Activated T-helper 2 cell treated with anti-CD3 and anti-CD28 coated beads, Interferon-gamma antibody, Interleukin-2, Interleukin-4, amounts not matched to agents 10 μg/mL and 5 μg/mL and 100 μg/mL, durations not matched to agents 14 hours and 24 hours and 36 hours (primary cell): ENCODE data around the gene C5orf52. TPM values are rescaled to one million over a fixed set of nuclear protein-coding genes. Genes with fewer than 3 reads are reported as not detected.

Source experiments
- DNase-seq: peaks from one replicate; pipeline ENCODE4 v3.0.0; 2021; ENCODE audit warnings: low spot score
- H3K27ac Mint-ChIP-seq: one replicate; pipeline ENCODE4 v1.8.0; 2021; ENCODE audit warnings: mixed read lengths
- H3K27me3 Mint-ChIP-seq: one replicate; pipeline ENCODE4 v1.8.0; 2021; ENCODE audit warnings: low read depth, mixed read lengths
- H3K36me3 Mint-ChIP-seq: one replicate; pipeline ENCODE4 v1.8.0; 2021; ENCODE audit warnings: low read depth, mixed read lengths
- H3K4me1 Mint-ChIP-seq: one replicate; pipeline ENCODE4 v1.8.0; 2021; ENCODE audit warnings: low read depth, mixed read lengths
- H3K4me3 Mint-ChIP-seq: one replicate; pipeline ENCODE4 v1.8.0; 2021; ENCODE audit warnings: low read depth, mild to moderate bottlenecking, moderate library complexity, mixed read lengths
- H3K9me3 Mint-ChIP-seq: one replicate; pipeline ENCODE4 v1.8.0; 2021; ENCODE audit warnings: mixed read lengths
- intact Hi-C: fragments of 100-400 bp; cut with micrococcal nuclease; formaldehyde crosslinking; loops from one replicate; pipeline ENCODE4 v1.15.1; 2023
- total RNA-seq: library from RNA; stranded (reverse); gene quantifications from 2 replicates; pipeline ENCODE4 v1.2.3, GENCODE V29; 2022

Gene C5orf52
- total RNA-seq = 0.30 TPM in 1 of 2 replicates, not detected in the other

DNA sequence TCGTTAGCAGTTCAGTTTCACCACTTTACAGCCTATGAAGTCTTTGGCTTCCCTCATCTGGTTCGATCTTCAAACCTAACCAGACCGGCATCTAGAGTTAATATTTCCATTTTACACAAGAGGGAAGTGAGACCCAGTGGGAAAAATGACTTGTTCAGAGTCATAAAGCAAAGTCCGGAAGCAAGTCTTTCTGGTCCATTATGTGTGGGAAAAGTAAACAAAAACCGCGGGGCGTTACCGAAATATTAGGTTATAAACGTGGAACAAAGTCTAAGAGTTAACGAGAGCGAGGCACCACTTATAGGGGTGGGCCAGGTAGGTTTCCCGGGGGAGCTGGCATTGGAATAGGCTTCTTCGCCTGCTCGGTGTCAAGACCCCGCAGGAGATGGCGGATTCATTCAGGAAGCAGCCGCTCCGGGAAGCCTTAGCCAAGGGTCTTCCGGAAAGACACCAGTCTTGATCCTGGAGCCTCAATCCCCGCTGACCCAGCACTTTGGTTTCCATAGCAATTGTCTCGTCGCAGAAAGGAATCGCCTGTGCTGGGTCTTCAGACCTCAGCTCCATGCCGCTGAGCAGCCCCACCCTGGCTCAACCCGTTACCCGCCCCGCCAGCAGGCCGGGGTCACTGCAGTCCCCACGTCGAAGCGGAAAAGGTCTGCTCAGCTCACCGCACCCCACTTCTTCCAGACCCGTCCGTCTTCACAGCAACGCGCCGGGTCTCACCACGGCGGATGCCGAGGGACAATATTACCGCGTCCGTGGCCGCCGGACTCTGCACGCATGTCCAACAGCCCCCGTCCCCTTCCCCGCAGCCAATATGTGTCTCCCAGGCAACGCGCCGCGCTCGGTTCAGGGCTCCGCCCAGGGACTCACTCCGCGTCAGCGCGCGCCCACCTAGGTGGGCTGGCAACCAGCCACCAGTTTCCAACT is at the start of gene C5orf52:
Gene C5orf52 (plus strand): TSS at position 872 of the 930 bp plus-strand sequence. CDS start 82 bp downstream, outside the sequence.
- Mint-ChIP-seq H3K9me3 (no peaks in the 10 kb centered on the region), H3K4me1 (peaks cover 28% of the 10 kb centered on the region), H3K27ac (peak within 1 kb of the TSS; percentile 74), H3K27me3 (peaks cover 8% of the 10 kb centered on the region), H3K4me3 (peak within 1 kb of the TSS; percentile 90), H3K36me3 (peaks cover 5% of the 10 kb centered on the region)
- intact Hi-C loops = loop anchor here (2.0 kb wide), 2 partner anchors 48 to 64 kb away; no protein-coding TSS in a partner anchor
- DNase-seq = no peak

DNA sequence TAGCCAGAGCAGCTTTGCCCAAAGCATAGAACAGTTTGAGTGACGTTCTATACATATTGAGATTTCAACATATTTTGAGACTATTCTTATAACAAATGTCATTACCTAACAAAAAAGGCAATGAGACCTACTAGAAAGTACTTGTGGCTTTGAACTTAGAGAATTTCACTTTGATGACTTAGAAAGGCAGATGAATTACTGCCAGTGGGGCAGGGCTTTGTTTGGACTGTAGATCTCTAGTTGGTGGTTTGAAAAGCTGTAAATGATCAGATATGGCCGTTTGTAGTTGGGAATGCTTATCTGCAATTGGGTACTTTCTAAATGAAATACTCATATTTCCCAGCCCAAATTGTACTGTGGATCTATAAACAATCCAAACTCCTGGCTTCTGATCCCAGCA is 47.2 kb upstream of the C5orf52 start:
- no peak overlapping the region for H3K27ac Mint-ChIP-seq
- intact Hi-C loops = no loop called here
- peaks cover 15% of the 10 kb centered on the region for H3K36me3 Mint-ChIP-seq
- no peak for DNase-seq
- no peak overlapping the region for H3K4me3 Mint-ChIP-seq
- peaks cover 8% of the 10 kb centered on the region for H3K9me3 Mint-ChIP-seq
- peaks cover 3% of the 10 kb centered on the region for H3K27me3 Mint-ChIP-seq
- H3K4me1 Mint-ChIP-seq = peaks cover 10% of the 10 kb centered on the region

DNA sequence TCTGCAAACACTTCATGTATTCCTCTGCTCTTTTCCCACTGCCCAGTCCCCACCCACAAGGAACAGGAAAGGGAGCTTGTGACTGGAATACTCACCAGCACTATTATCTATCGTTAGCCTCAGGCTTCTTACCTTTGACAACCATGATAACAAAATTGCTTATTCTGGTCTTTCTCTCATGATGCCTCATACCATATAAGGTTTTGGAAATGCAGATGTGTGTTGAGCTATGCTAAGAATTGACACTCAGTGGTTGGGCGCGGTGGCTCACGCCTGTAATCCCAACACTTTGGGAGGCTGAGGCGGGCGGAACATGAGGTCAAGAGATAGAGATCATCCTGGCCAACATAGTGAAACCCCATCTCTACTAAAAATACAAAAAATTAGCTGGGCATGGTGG is 44.5 kb upstream of the C5orf52 start:
- peaks cover 22% of the 10 kb centered on the region for H3K9me3 Mint-ChIP-seq
- intact Hi-C loops = no loop called here
- no peak overlapping the region for H3K27ac Mint-ChIP-seq
- DNase-seq = no peak
- H3K36me3 Mint-ChIP-seq = peaks cover 10% of the 10 kb centered on the region
- H3K4me3 Mint-ChIP-seq = no peak overlapping the region
- H3K27me3 Mint-ChIP-seq = peaks cover 5% of the 10 kb centered on the region
- H3K4me1 Mint-ChIP-seq = peaks cover 10% of the 10 kb centered on the region

DNA sequence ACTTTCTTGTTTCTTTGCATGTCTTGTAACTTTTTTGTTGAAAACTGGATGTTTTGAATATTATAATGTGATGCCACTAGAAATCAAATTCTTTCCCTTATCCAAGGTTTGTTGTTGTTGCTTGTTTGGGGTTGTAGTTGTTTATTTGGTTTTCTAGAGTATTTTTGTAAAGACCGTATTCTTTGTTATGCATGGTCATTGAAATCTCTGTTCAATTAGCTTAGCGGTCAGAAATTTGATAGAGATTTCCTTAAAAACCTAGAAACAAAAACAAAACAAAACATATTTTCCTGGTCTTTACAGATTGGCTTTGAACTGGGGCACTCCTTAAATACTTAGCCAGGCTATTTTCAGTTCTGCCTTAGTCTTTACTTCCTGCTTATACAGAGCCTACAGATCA is 41.0 kb upstream of the C5orf52 start:
- no peak for DNase-seq
- Mint-ChIP-seq H3K4me1 (no peaks in the 10 kb centered on the region), H3K9me3 (peaks cover 15% of the 10 kb centered on the region), H3K27me3 (peaks cover 2% of the 10 kb centered on the region), H3K4me3 (no peak overlapping the region), H3K36me3 (peaks cover 4% of the 10 kb centered on the region), H3K27ac (no peak overlapping the region)
- intact Hi-C loops = no loop called here

DNA sequence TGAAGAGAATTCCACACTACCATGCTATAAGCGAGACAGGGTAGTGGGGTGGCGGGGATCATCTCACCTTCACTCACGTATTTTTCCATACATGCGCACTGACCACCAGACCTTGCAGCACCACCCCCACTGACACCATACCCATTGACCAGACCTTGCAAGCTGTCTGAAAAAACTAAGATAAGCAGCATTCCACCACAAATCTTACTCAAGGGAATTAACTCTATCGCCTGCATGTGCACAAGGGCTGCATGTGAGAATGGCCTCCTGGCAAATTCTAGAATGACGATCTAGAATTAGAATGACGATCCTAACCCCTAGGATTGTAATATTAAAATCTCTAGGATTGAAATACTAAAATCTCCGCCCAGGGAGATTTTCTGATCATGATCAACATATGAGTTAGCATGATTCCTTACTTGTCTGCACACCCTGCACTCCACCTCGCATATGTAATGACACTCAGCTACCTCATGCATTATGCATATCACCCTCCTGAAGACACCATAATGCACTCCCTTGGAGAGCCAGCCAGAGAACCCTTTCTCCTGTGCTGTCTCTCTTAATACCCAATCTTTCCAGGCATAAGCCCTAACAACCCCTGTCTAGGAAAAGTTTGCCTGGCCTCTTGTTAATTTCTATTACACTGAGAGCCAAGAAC is 30.8 kb upstream of the C5orf52 start:
- Mint-ChIP-seq H3K36me3 (no peaks in the 10 kb centered on the region), H3K4me3 (no peak overlapping the region), H3K4me1 (no peaks in the 10 kb centered on the region), H3K27me3 (peaks cover 3% of the 10 kb centered on the region), H3K27ac (no peak overlapping the region), H3K9me3 (no peaks in the 10 kb centered on the region)
- DNase-seq = no peak
- intact Hi-C loops = no loop called here

DNA sequence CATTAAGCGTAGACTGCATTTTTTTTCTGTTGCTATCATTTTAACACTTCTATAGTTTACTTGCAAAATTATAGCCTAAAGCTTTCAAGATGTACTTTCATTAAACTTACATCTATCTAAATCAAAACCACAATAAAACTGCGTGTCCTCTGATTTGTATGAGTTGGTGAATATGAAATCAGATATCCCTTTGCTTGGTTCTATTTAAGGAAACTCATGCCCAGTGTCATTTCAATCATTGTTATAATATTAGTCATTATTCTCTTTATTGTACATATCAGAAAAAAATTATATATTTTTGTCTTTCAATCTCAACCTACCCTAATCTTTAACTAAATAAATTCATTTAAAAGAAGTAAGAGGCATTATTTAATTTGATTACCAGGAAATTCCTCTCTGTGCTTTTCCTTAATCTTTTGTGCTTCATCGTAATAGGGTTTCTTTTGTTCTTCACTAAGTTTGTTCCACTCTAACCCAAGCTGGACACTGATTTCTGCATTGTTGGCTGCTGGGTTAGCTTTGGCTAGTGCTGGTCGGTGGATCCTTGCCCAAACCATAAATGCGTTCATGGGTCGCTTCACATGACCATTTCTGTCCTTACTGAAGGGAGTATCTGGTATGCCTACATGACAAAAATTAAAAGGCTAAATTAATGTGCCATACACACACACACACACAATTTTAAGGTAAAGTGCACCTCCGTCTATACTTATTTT is 22.9 kb upstream of the C5orf52 start:
- H3K27me3 Mint-ChIP-seq = peaks cover 5% of the 10 kb centered on the region
- DNase-seq = no peak
- H3K9me3 Mint-ChIP-seq = peaks cover 13% of the 10 kb centered on the region
- no peak overlapping the region for H3K27ac Mint-ChIP-seq
- peaks cover 14% of the 10 kb centered on the region for H3K36me3 Mint-ChIP-seq
- intact Hi-C loops = no loop called here
- peaks cover 17% of the 10 kb centered on the region for H3K4me1 Mint-ChIP-seq
- no peak overlapping the region for H3K4me3 Mint-ChIP-seq

DNA sequence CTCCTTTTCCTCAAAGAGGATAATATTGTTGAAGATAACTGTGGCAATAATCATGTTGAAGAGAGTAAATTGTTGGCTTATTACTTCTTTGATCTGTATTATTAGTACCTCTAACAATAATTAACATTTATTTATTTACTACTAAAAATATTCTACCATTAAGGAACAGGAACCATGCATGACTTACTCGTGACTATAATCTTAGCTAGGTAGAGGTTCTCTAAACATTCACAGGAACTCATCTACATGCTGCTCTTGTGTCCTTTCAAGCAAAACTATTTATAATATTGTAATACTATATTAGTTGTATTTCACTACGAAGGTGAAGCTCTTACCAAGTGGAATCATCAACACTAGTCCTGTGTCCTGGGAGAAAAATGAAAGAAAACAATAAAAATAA is 22.2 kb upstream of the C5orf52 start:
- Mint-ChIP-seq H3K4me1 (peaks cover 19% of the 10 kb centered on the region), H3K36me3 (peaks cover 17% of the 10 kb centered on the region), H3K27me3 (peaks cover 5% of the 10 kb centered on the region), H3K4me3 (no peak overlapping the region), H3K9me3 (peaks cover 17% of the 10 kb centered on the region), H3K27ac (no peak overlapping the region)
- no peak for DNase-seq
- intact Hi-C loops = no loop called here

DNA sequence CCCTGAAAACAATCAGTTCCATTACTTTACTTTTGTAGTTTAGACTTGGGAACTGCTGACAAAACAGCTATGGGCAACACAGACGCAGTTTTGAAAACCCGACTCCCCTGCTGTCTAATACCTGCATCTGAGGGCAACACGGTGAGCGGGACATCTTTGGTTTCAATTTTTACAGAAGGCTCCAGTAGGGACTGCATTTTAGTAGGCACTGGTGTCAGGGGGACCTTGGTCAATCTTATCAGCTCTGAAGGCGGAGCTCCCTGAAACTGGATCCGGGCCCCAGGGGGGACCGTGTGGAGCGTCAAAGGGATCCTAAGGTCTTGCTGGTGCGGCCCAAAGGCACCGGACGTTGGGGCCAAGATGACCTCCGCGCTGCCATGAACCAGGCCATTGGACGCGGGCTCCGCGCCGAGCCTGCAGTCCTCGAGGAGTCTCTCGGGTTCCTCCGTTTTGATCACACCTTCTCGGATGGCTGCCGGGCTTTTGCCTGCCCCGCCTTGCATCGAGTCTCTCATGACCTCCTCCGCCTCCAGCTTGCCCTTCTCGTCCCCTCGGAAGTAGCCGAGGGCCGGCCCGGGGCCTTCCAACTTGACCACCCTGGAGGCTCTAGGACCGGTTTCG is 20.2 kb upstream of the C5orf52 start:
- DNase-seq = no peak
- no peak overlapping the region for H3K27ac Mint-ChIP-seq
- H3K4me1 Mint-ChIP-seq = peaks cover 19% of the 10 kb centered on the region
- peaks cover 31% of the 10 kb centered on the region for H3K9me3 Mint-ChIP-seq
- peaks cover 17% of the 10 kb centered on the region for H3K36me3 Mint-ChIP-seq
- no peak overlapping the region for H3K4me3 Mint-ChIP-seq
- H3K27me3 Mint-ChIP-seq = peaks cover 3% of the 10 kb centered on the region
- intact Hi-C loops = loop anchor here (5.0 kb wide), 1 partner anchor 39 kb away; no protein-coding TSS in a partner anchor

DNA sequence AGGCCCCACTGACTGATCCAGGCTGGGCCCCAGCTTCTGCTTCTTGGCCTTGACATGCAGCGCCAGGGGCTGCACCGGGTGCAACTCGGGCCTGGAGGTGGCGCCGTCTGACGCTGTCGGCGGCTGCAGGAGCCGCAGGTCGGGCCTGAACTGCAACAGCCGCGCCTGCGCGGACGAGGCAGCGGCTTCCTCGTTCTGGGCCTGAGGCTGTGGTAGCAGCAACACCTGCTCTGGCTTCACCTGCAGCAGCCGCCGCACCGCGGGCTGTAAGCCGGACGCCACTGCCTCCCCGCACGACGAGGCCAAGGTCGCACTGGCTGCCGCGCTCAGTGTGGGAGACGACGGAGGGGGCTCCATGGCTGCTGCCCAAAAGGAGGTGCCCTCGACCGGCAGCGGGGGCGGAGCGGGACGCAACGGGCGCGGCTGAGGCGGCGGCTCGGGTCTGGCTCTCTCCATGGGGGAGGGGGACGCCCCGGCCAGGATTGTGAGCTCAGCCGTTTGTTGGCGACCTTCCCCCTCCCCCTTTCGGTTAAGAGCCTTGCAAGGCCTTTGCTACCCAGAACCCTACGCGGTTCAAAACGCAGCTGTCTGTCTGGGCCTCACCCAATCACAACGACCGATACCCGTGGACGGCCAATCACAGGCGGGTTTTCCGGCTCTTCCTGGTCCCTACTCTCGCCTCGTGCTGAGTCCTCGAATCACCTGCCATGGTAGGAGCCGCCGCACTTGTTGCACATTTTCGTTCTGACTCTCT is 19.5 kb upstream of the C5orf52 start:
- Mint-ChIP-seq H3K4me3 (peak overlapping the region; percentile 65), H3K27ac (peak overlapping the region; percentile 68), H3K9me3 (peaks cover 38% of the 10 kb centered on the region), H3K4me1 (peaks cover 19% of the 10 kb centered on the region), H3K27me3 (no peaks in the 10 kb centered on the region), H3K36me3 (peaks cover 20% of the 10 kb centered on the region)
- intact Hi-C loops = loop anchor here (5.0 kb wide), 1 partner anchor 39 kb away; no protein-coding TSS in a partner anchor
- DNase-seq = peak; percentile 70

DNA sequence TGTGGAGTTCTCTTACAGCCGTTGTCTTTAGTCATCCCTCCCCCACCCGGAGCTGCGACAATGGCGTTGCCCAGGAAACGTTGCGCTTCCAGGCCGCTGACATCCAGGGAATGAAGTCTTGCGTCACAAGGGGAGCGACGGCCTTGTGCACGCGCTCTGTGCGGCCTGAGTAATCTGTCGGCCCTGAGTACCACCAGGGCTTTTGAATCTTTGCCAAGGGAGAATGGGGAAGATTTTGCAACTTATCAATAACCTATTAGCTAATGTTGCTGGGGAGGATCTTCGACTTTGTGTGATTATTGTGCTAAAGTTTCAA is 19.0 kb upstream of the C5orf52 start, which contains the start of gene SOX30:
Gene SOX30 (minus strand): TSS at position 62 of the 316 bp plus-strand sequence. CDS start 360 bp downstream, outside the sequence.
- no peak for DNase-seq
- Mint-ChIP-seq H3K4me3 (peak within 1 kb of the TSS; percentile 65), H3K4me1 (peaks cover 19% of the 10 kb centered on the region), H3K27me3 (no peaks in the 10 kb centered on the region), H3K9me3 (peaks cover 38% of the 10 kb centered on the region), H3K36me3 (peaks cover 20% of the 10 kb centered on the region), H3K27ac (peak within 1 kb of the TSS; percentile 68)
- intact Hi-C loops = loop anchor here (5.0 kb wide), 1 partner anchor 40 kb away; no protein-coding TSS in a partner anchor

DNA sequence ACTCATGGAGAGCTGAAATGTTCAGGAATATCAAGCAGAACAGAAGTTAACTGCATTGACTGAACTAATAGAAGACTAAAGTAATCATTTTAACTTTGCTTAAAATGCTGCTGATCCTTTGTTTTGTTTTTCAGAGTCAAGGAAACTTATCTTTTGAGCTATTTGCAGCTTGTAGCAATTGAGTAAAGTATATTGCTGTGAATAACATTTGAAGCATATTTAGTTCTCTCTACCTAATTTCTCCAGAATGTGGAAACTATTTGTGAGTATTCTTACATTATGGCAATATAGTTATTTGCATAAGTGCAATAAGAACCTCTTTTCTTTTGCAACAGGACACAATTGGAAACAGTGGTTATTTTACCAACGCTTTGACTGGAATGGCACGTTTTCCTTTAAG is 13.8 kb upstream of the C5orf52 start:
- Mint-ChIP-seq H3K9me3 (peaks cover 64% of the 10 kb centered on the region), H3K27me3 (no peaks in the 10 kb centered on the region), H3K4me1 (peaks cover 10% of the 10 kb centered on the region), H3K27ac (no peak overlapping the region), H3K4me3 (no peak overlapping the region), H3K36me3 (peaks cover 35% of the 10 kb centered on the region)
- no peak for DNase-seq
- intact Hi-C loops = no loop called here
